T follicular helper cell (primary cell): Measurements from ENCODE around the gene CHFR.
"Not testable (repeated sequence)": the region's sequence is repeated elsewhere in the genome, so short reads cannot be mapped to it uniquely, and the experiment has no call there.

Experiments used
- DNase-seq: peaks from one replicate; pipeline ENCODE4 v3.0.0-alpha.2; 2020; ENCODE audit warnings: low read depth

The CHFR gene

DNA sequence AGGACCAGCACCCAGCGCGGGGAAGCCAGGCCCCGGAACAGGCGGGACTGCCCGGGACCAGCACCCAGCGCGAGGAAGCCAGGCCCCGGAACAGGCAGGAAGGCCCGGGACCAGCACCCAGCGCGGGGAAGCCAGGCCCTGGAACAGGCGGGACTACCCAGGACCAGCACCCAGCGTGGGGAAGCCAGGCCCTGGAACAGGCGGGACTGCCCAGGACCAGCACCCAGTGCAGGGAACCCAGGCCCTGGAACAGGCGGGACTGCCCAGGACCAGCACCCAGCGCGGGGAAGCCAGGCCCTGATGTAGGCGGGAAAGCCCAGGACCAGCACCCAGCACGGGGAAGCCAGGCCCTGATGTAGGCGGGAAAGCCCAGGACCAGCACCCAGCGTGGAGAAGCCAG is 12.8 kb downstream of the CHFR start:
- not testable (repeated sequence) for DNase-seq

DNA sequence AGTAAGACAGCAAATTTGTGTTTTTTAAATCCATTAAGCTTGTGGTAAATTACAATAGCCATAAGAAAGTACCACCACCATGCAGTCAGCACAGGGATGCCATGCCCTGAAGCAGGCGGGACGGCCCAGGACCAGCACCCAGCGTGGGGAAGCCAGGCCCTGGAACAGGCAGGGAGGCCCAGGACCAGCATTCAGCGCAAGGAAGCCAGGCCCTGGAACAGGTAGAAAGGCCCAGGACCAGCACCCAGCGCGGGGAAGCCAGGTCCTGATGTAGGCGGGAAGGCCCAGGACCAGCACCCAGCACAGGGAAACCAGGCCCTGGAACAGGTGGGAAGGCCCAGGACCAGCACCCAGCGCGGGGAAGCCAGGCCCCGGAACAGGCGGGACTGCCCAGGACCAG is 13.2 kb downstream of the CHFR start:
- DNase-seq = no peak

DNA sequence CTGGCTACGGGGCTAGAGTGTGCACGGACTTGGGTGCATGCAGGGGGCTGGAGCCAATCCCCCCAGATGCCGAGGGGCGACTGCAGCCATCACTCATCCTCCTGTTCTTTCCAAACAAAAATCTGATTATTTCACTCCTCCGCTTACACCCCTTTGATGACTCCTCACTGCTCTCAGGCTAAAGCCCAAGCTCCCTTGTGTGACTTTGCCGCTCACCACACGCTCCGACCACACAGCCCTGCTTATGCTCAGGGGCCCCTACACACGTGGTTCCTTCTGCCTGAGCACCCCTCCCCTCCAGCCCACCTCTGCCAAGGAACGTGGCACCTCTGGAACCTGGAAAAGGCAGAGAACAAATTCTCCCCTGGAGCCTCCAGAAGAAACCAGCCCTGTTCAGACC is 13.7 kb downstream of the CHFR start:
- DNase-seq = no peak

DNA sequence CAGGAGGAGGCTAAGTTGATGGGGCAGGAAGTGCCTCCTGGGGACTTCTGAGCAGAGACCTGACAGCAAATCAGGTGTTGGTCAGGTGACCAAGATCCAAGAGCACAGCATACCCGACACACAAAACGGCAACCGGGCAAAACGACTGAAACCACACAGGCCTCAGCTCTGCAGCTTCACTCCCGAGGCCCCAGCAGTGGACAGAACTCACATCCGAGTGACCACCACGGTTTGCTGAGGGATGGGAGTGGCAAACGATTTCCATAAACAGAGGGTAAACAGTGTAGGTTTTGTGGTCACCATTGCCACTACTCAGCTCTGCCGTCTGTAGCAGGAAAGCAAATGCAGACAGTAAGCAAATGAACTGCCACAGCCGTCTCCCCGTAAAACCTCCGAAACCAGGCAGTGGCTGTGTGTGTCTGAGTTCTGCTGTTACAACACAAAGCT is 14.4 kb downstream of the CHFR start:
- DNase-seq = no peak

DNA sequence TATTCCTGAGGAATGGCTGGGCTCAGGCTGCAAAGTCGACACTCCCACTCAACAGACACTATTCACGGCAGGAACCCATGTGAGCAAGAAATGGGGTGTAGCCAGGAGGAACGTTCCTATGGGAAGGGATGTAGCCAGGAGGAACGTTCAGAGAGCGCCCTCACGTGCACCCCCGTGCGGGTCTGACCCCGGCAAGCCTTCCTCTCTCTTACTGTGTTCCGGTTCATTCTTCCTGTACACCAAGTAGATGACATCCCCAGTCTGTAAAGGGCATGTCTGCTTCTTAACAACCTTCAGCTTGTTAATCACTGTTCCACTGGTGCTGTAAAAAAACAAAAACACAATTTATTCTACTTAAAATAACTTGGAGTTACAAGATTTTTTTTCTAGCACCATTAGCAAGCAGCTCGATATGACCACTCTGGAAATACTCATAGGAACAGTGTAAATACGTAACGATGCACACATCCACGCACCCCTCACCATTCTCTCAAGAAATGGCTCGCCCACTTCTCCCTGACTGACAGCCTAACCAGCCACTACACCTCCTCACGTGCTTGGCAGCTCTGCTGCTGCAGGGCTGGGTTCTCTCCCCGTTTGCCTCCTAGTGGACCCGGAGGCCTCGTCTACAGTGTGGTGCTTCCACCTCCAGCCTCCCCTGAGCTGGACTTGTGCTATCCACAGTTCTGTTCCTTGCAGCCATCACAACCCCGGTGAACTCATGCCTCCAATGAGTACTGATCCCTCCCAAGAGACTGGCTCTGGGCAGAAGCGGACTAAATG is 15.1 kb downstream of the CHFR start:
- DNase-seq = no peak

DNA sequence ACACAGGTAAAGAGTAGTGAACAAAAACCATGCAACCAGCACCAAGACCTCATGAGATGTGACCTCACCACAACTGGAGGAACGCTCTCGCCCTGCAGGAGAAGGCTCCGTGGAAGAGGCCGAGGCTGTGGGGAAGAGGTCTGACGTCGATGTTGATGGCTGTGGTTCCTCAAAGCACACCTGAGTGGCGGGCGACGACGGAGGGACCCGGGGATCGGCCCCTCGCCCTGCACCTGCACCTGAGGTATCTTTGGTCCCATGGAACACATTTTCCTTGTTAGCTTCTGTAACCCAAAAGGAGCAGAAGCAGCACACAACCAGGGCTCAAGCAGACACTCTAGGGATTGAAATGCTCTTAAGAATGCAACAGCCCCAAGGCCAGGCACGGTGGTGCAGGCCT is 17.9 kb downstream of the CHFR start:
- no peak for DNase-seq

DNA sequence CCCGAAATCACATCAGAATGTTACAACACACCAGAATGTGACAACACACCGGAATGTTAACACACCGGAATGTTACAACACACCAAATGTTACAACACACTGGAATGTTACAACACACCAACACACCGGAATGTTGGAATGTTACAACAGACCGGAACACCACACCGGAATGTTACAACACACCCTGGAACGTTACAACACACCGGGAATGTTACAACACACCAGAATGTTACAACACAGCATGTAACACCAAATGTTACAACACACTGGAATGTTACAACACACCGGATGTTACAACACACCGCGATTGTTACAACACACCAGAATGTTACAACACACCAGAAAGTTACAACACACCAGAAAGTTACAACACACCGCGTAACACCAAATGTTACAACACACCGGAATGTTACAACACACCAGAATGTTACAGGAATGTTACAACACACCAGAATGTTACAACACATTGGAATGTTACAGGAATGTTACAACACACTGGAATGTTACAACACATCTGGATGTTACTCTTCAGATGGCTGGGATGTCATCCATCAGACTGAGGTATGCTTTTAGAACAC is 21.1 kb downstream of the CHFR start:
- no peak for DNase-seq

DNA sequence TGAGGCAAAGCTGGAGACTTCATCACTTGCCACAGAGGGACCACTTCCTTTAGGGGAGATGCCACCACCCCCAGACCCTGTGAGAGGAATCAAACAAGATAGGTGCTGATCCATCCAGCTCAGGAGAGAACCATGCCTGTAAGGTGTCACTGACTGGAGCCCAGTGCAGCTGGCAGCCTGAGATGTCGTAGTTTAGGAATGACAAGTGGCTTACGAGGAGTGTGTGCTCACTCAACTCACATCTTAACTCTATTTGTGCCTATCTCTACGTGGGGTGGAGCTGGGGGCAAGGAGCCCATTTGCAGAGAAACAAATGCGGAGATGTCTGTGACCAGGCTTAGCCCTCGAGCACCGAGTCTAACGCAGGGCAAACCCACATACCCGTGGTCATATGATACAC is 25.8 kb downstream of the CHFR start:
- no peak for DNase-seq

DNA sequence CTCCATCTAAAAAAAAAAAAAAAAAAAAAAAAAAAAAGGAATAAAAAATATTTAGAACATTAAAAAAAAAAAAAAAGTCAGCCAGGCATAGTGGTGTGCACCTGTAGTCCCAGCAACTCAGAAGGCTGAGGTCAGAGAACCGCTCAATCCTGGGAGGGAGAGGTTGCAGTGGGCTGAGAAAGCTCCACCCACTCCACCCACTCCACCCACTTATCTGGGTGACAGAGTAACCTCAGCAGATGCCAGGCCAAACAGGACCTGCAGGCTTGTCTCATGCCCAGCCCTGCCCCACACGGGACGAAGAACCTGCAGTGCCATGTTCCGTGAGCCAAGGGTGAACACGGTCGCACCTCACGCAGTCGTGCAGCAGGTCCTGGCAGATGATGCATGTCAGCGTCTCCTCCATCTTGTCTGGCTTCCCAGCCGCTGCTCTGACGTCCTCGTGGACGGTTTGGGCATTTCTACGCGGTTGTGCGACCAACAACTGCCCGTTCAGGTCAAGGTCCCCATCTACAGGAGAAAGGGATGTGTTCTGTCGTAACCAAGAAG is 28.6 kb downstream of the CHFR start:
- no peak for DNase-seq

DNA sequence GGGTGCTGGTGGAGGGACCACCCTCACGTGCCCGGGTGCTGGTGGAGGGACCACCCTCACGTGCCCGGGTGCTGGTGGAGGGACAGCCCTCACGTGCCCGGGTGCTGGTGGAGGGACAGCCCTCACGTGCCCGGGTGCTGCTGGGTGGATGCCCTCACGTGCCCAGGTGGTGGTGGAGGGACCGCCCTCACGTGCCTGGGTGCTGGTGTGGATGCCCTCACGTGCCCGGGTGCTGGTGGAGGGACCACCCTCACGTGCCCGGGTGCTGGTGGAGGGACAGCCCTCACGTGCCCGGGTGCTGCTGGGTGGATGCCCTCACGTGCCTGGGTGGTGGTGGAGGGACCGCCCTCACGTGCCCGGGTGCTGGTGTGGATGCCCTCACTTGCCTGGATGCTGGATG is 30.4 kb downstream of the CHFR start:
- not testable (repeated sequence) for DNase-seq

DNA sequence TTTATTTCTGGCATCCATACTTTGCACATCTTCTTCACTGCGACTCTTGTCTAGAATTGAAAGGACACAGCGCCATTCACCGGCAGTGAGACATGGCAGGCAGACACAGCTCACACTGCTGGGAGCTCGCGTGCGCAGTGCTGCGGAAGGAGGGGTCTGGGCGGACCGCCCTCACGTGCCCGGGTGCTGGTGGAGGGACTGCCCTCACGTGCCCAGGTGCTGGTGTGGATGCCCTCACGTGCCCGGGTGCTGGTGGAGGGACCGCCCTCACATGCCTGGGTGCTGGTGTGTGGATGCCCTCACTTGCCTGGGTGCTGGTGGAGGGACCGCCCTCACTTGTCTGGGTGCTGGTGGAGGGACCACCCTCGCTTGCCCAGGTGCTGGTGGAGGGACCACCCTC is 30.8 kb downstream of the CHFR start:
- DNase-seq = no peak

DNA sequence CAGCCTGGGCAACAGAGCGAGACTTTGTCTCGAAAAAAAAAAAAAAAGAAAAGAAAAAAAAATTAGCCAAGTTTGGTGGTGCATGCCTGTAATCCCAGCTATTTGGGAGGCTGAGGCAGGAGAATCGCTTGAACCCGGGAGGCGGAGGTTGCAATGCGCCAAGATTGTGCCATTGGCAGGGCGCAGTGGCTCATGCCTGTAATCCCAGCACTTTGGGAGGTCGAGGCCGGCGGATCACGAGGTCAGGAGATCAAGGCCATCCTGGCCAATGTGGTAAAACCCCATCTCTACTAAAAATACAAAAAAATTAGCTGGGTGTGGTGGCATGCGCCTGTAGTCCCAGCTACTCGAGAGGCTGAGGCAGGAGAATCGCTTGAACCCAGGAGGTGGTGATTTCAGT is 32.2 kb downstream of the CHFR start:
- DNase-seq = not testable (repeated sequence)

DNA sequence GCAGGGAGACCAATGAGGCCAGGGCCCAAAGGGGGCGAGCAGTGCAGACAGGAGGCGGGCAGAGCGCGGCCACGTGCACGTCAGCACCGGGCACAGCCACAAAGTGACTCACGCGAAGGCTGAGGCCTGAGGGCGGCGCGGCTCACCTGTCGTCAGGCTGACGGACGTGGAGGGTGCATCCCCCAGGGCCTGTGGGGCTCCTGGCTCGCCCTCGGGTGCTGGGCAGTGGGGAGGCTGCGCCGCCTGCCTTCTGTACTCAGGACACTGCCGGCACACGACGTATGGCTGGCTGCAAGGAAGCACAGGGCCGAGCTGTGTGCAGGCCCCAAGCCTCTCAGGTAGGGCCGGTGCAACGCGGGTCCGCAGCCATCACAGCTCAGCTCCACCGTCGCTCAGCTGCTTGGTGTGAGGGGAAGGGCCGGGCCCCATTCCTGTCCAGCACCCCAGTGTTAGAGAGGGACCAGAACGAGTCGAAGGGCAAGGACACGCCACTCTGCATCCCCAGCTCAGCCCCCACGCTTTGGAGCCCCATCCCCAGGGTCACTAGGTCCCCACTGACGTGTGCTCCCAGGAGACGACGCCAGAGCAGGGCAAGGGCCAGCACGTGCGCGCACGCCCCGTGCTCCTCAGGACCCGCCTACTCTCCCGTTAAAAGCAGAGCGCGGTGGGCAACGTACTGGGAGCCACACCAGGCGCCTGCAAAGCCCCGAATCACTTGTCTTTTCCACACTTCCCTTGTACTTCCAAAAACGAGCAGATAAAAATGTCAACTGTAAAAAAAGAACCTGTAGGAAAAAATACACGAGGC is 33.9 kb downstream of the CHFR start:
- no peak for DNase-seq

DNA sequence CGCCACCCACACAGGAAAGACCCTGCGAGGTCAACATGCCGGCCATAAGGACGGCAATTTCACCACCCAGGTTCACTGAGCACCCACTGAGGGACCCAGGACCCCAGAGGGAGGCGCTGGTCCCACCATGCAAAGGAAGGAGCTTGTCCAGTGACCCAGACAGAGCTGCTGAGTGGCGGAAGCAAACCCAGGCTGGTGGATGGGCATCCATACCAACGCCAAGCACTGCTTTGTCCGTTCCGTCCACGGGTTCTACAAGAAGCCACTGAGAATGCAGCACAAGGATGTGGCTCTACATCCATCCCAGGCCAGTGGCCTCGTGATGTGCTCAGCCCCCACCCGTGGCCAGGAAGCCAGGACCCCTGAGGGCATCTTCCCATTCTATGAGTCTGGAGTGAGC is 34.9 kb downstream of the CHFR start:
- no peak for DNase-seq

DNA sequence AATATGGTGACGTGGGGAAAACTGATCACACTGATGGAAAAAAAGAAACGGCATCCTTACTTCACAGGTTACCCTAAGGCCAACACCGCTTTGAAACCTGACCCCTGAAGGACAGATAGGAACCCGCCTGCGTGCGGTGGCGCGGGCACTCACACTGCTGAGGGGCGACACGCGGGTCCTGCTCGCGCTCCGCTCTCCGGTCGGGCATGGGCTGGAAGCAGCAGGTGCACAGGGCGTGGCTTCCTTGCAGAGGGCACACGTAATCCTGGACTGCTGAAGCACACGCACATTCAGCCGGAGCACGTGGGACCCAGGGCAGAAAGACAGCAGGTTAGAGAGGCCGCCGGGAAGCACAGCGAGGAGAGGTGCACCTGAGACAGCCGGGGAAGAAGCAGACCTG is 35.9 kb downstream of the CHFR start:
- no peak for DNase-seq

DNA sequence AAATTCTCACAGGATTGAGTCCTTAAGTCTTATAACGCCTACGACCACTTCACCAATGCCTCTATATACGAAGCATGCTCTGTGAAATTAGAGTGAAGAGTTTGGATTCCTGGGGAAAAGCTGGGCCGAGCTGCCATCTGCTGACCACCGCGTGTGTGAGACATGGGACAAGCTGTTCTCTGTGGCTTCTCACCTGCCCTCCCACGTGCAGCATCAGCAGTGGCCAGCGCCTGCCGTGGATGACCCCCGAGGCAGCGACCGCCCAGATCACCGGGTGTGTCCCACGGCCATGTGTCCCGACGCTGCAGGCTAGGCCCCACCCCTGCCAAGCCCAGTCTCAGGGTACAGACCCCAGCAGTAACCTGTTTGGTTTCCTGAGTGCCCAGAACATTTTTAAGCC is 37.1 kb downstream of the CHFR start:
- no peak for DNase-seq

DNA sequence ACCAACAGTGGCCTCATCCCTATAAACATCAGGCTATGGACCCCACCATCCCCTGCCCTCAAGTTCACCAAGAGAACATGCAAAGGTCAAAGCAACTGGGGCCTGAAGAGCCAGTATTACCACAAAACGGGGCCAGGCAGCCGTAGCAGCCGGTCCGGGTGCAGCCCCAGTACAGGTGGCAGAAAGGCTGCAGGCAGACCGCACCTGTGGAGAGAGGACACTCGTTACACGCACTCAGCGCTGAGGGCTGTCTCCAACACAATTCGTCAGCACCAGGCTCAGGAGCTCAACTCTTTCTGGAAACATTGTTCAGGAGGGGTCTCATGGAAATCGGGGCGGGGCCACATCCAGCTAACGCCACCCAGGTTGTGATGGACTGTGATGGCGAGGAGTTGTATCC is 38.9 kb downstream of the CHFR start:
- no peak for DNase-seq

DNA sequence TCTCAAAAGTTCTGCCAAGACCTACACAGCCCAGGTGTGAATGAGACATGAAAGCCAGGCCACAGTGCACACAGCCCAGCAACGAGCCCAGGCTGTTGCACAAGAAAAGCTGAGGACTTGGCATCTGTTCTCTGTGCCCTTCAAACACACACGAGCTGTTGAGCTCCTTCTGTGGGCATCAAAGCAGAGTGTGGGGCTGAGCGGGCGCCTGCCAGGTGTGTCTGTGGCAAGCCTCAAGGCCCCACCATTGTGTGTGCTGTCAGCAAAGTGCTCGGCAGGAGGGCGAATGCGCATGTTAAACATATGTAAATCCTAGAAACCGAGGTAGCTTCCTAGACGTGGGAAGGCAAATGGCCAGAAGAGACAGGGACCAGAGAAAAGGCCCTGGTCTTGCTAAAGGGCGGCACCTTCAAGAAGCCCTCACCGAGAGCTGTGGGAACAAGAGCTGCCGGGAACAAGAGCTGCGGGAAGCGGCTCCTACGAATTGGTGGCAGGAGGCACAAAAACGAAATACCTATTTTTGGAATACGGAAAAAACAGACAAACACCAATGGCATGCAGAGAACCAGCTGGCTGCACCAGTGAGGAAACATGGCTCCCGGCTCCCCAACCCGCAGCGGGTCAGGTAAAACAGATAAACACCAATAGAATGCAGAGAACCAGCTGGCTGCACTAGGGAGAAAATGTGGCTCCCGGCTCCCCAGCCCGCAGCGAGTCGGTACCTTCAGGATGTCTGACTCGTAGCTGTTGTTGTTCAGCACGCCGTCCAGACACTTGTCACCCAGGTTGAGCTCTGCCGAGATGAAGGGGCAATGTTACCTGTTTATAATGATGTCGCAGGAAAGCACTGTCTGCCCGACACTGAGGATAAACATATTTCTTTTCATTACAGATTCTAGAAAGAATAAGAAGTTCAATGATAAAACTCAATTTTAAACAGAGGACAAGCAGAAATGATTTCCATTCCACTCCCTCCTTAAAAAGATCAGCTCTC is 39.7 kb downstream of the CHFR start:
- no peak for DNase-seq

DNA sequence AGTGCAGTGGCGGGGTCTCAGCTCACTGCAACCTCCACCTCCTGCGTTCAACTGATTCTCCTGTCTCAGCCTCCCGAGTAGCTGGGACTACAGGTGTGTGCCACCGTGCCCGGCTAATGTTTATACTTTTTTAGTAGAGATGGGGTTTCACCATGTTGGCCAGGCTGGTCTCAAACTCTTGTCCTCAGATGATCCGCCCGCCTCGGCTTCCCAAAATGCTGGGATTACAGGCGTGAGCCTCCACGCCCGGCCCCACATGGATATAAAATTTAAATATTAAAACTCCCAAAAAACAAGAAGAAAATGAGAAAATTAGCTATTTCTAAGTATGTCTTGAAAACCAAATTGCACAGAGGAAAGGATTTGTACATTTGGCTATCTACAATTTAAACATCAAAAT is 42.7 kb downstream of the CHFR start:
- not testable (repeated sequence) for DNase-seq

DNA sequence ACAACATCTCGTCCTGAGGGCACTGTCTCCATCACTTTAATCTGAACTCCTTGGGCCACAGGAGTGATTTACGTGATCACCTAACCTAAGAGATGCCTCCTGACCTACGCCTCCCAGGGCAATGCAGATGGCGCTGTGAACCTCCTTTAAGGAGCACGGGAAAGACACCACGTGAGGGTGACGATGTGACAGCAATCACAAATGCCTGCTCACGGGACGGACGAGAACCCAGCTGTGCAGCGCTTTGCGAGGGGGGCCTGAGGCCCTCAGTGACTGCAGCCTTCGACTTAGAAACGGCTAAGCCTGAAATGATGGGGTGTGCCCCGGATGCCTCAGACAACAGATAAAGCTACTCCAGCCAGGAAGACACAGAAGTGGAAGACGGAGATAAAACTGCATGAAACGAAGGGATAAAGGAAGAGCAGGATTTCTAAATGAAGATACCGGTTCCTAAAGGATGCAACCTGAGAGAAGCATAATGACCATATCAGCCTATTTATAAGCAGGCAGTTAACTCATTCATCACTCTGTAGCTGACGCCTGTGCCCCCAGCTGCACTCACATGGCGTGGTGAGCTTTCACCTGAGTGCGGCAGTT is 44.9 kb downstream of the CHFR start:
- no peak for DNase-seq

DNA sequence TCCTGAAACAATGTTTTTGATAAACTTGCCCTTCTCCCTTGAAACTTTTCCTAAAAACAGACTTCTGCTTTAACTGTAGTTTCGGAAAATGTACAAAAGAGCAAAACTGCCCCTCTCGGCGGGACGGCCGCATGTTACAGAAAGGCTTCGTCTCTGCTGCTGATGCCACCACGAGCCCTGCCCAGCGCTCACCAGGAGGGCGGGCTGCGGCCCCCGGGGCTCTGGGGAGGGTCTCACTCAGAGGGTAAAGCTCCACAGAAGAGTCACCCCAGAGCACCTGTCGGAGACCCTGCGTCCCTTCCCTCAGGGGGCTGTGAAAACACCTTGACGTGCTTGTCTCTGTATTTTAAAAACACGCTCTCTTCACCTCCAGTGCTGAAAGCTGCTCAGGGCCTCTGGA is 46.3 kb downstream of the CHFR start:
- DNase-seq = no peak
